NOMO-1 treated with DMSO at 0.1 percent for 48 hours (cell line): ENCODE measurements around the gene EEF1A2.

Source experiments
- DNase-seq: peaks from one replicate; lab custom pipeline; 2025; ENCODE audit not compliant: unreplicated experiment; lab: John Stamatoyannopoulos, UW

The EEF1A2 gene

GRCh38 chr20:63537525-63538203 lies 38.8 kb upstream of the EEF1A2 start:
- DNase-seq = peak; percentile 98

- peak; percentile 37 for DNase-seq
These were observed 38.2 kb upstream of the EEF1A2 start, which contains the start of gene PTK6 for GRCh38 chr20:63536997-63537524. Gene PTK6, minus strand, starts transcription at chr20:63537376. Its CDS starts 62 bp downstream, at chr20:63537314.

- no peak for DNase-seq
These were observed 37.5 kb upstream of the EEF1A2 start for GRCh38 chr20:63536241-63536977.

- no peak for DNase-seq
These were observed 36.2 kb upstream of the EEF1A2 start for GRCh38 chr20:63534831-63535651.

GRCh38 chr20:63534427-63534830 lies 35.5 kb upstream of the EEF1A2 start:
- no peak for DNase-seq

GRCh38 chr20:63533871-63534393 lies 35.0 kb upstream of the EEF1A2 start:
- DNase-seq = no peak

- no peak for DNase-seq
These were observed 34.5 kb upstream of the EEF1A2 start for GRCh38 chr20:63533388-63533787.

GRCh38 chr20:63532449-63532971 lies 33.6 kb upstream of the EEF1A2 start:
- no peak for DNase-seq

GRCh38 chr20:63531686-63532448 lies 33.0 kb upstream of the EEF1A2 start:
- DNase-seq = no peak

GRCh38 chr20:63530788-63531160 lies 31.9 kb upstream of the EEF1A2 start:
- no peak for DNase-seq

GRCh38 chr20:63529861-63530787 lies 31.2 kb upstream of the EEF1A2 start:
- no peak for DNase-seq

- no peak for DNase-seq
These were observed 30.4 kb upstream of the EEF1A2 start for GRCh38 chr20:63529180-63529860.

- DNase-seq = no peak
These were observed 28.3 kb upstream of the EEF1A2 start for GRCh38 chr20:63527184-63527583.

- peak; percentile 61 for DNase-seq
These were observed 27.1 kb upstream of the EEF1A2 start for GRCh38 chr20:63525971-63526370.

- no peak for DNase-seq
These were observed 26.3 kb upstream of the EEF1A2 start for GRCh38 chr20:63525185-63525584.

- no peak for DNase-seq
These were observed 24.2 kb upstream of the EEF1A2 start for GRCh38 chr20:63522981-63523611.

GRCh38 chr20:63522091-63522868 lies 23.4 kb upstream of the EEF1A2 start:
- DNase-seq = no peak
